ENCODE data around the gene ZFP64. TPM values are rescaled to one million over a fixed set of nuclear protein-coding genes. Genes with fewer than 3 reads are reported as not detected.

The ZFP64 gene
- total RNA-seq, 1 experiment from 2014 or later = 18.4 TPM

GRCh38 chr20:52124821-52125220 is 66.8 kb downstream of the ZFP64 start:
- TF ChIP-seq POLR2AphosphoS5 (IDR thresholded peaks at IDR 0.05; ENCODE audit: low read depth, low read length) = no peak
- no peak for TF ChIP-seq SIN3A (IDR thresholded peaks at IDR 0.05; ENCODE audit: borderline replicate concordance, insufficient read depth, low read depth, low read length)
- TF ChIP-seq, protein P1, sequence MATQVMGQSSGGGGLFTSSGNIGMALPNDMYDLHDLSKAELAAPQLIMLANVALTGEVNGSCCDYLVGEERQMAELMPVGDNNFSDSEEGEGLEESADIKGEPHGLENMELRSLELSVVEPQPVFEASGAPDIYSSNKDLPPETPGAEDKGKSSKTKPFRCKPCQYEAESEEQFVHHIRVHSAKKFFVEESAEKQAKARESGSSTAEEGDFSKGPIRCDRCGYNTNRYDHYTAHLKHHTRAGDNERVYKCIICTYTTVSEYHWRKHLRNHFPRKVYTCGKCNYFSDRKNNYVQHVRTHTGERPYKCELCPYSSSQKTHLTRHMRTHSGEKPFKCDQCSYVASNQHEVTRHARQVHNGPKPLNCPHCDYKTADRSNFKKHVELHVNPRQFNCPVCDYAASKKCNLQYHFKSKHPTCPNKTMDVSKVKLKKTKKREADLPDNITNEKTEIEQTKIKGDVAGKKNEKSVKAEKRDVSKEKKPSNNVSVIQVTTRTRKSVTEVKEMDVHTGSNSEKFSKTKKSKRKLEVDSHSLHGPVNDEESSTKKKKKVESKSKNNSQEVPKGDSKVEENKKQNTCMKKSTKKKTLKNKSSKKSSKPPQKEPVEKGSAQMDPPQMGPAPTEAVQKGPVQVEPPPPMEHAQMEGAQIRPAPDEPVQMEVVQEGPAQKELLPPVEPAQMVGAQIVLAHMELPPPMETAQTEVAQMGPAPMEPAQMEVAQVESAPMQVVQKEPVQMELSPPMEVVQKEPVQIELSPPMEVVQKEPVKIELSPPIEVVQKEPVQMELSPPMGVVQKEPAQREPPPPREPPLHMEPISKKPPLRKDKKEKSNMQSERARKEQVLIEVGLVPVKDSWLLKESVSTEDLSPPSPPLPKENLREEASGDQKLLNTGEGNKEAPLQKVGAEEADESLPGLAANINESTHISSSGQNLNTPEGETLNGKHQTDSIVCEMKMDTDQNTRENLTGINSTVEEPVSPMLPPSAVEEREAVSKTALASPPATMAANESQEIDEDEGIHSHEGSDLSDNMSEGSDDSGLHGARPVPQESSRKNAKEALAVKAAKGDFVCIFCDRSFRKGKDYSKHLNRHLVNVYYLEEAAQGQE (IDR thresholded peaks at IDR 0.05; ENCODE audit: insufficient read depth in 1 of 2, low read depth in 2 of 2, low read length in 1 of 2) = no peak
- TF ChIP-seq TCF7L2 (IDR thresholded peaks at IDR 0.05; ENCODE audit: low read depth, low read length) = no peak
- no peak for TF ChIP-seq CTCF (IDR thresholded peaks at IDR 0.05)
- ChIA-PET CTCF (interaction anchor here (0.8 kb wide), 1 partner anchor 1427 kb away, joined by 4 read pairs; no protein-coding TSS in a partner anchor), POLR2A (interaction anchor here (0.6 kb wide), 1 partner anchor 189 kb away, joined by 3 read pairs; no protein-coding TSS in a partner anchor)
- Histone ChIP-seq H3K27me3 (ENCODE audit: control insufficient read depth, insufficient read depth, low read length) (no peaks in the 10 kb centered on the region), H3K4me1 (ENCODE audit: control insufficient read depth, insufficient read depth, low read length) (no peaks in the 10 kb centered on the region), H3K36me3 (ENCODE audit: control insufficient read depth, insufficient read depth, low read length) (no peaks in the 10 kb centered on the region), H3K4me3 (ENCODE audit: low read depth in 2 of 2, low read length in 2 of 2) (no peak overlapping the region), H3K27ac (ENCODE audit: low read length) (no peak overlapping the region), H3K9me3 (ENCODE audit: control insufficient read depth, insufficient read depth, low read depth, low read length) (no peaks in the 10 kb centered on the region)
- intact Hi-C loops (cut with micrococcal nuclease; ENCODE audit: unreplicated experiment) = loop anchor here (5.0 kb wide), 1 partner anchor 252 kb away; no protein-coding TSS in a partner anchor
- ATAC-seq (no peak), DNase-seq (ENCODE audit: low read depth, low spot score) (no peak)
- no TSS peak for BruUV-seq (replicated peaks)
- in situ Hi-C loops (cut with HindIII; ENCODE audit: low pct_unique_long_range_greater_than_20kb, low sequenced_read_pairs) = no loop called here

DNA sequence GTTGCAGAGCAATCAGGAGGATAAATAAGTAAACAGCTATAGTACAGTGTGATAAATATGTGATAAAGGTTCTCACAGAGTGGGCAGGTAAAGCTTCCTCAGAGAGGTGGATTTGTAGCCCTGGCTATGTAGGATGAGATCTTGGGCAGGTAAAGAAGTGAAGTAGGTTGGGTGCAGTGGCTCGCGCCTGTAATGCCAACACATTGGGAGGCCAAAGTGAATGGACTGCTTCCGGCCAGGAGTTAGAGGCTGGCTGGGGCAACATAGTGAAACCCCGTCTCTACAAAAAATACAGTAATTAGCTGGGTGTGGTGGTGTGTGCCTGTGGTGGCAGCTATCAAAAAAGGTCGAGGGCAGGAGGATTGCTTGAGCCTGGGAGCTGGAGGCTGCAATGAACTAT is 72.9 kb downstream of the ZFP64 start:
- Histone ChIP-seq H3K4me1 (ENCODE audit: control insufficient read depth, insufficient read depth, low read length) (no peaks in the 10 kb centered on the region), H3K9me3 (ENCODE audit: control insufficient read depth, insufficient read depth, low read depth, low read length) (no peaks in the 10 kb centered on the region), H3K27ac (ENCODE audit: low read length) (no peak overlapping the region), H3K27me3 (ENCODE audit: control insufficient read depth, insufficient read depth, low read length) (no peaks in the 10 kb centered on the region), H3K4me3 (ENCODE audit: low read depth in 2 of 2, low read length in 2 of 2) (no peak overlapping the region), H3K36me3 (ENCODE audit: control insufficient read depth, insufficient read depth, low read length) (no peaks in the 10 kb centered on the region)
- BruUV-seq (replicated peaks) = no TSS peak
- ChIA-PET CTCF (interaction anchor here (0.6 kb wide), 1 partner anchor 31 kb away, joined by 4 read pairs; no protein-coding TSS in a partner anchor), POLR2A (no interaction called here)
- in situ Hi-C loops (cut with HindIII; ENCODE audit: low pct_unique_long_range_greater_than_20kb, low sequenced_read_pairs) = no loop called here
- intact Hi-C loops (cut with micrococcal nuclease; ENCODE audit: unreplicated experiment) = no loop called here
- no peak for TF ChIP-seq CTCF (IDR thresholded peaks at IDR 0.05)
- no peak for TF ChIP-seq TCF7L2 (IDR thresholded peaks at IDR 0.05; ENCODE audit: low read depth, low read length)
- TF ChIP-seq, protein P1 (IDR thresholded peaks at IDR 0.05; ENCODE audit: insufficient read depth in 1 of 2, low read depth in 2 of 2, low read length in 1 of 2) = no peak
- no peak for TF ChIP-seq SIN3A (IDR thresholded peaks at IDR 0.05; ENCODE audit: borderline replicate concordance, insufficient read depth, low read depth, low read length)
- no peak for TF ChIP-seq POLR2AphosphoS5 (IDR thresholded peaks at IDR 0.05; ENCODE audit: low read depth, low read length)
- no peak for DNase-seq (ENCODE audit: low read depth, low spot score)
- ATAC-seq = no peak
